Measurements from ENCODE around the gene IQCK.

Gene IQCK

DNA sequence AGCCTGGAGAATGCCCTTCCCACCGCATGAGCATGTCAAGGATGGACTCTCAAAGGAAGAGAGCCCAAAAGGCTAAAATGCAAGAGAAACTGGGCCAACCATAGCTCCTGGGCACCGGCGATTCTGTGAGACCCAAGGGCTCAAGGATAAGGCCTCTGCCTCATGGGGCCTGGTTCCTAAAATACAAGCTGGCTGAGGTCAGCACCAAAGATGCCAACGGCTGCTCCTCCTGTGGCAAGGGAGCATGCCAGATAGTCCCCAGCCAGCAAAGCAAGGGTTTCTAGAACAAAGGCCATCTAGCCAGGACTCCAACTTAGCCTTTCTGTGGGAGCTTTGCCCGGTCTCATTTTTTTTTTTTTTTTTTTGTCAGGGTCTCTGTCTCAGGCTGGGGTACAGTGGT lies 146.5 kb downstream of the IQCK start:
- DNase-seq: no peak

DNA sequence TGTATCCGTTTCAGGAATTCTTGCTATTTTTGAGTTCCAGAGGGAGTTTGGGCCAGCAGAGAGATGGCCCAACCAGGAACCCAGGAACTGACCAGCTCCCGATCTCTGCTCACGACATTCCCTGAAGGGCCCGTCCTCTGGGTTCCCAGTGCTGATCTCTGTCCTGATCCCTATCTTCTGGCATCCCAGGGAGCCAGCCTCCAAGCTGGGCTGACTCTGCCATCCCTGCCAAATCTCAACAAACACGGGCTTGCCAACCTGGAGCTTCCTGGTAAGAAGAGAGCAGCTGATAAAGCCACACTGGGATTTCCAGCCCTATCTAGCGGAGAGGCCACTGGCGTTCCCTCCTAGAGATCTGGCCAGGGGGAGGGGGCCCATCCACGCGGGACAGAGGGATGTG lies 150.3 kb downstream of the IQCK start:
- no peak for DNase-seq

DNA sequence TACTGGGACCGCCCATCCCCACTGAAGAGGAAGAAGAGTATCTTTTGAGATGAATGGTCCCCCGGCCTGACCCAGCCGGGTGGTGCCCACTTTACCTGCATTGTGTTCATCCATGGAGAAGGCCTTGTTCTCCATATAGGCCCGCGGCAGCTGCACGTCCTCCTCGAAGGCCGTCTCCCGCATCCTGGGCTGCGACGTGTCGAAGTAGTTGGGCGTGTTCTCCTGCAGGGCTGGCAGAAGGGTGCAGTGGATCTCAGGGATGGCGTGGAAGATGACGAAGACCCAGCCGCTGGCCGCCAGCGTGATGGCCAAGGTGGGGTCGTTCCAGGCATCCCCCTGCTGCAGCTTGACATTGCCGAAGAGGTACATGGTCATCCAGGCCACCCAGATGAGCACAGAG lies 153.7 kb downstream of the IQCK start:
- DNase-seq: no peak

DNA sequence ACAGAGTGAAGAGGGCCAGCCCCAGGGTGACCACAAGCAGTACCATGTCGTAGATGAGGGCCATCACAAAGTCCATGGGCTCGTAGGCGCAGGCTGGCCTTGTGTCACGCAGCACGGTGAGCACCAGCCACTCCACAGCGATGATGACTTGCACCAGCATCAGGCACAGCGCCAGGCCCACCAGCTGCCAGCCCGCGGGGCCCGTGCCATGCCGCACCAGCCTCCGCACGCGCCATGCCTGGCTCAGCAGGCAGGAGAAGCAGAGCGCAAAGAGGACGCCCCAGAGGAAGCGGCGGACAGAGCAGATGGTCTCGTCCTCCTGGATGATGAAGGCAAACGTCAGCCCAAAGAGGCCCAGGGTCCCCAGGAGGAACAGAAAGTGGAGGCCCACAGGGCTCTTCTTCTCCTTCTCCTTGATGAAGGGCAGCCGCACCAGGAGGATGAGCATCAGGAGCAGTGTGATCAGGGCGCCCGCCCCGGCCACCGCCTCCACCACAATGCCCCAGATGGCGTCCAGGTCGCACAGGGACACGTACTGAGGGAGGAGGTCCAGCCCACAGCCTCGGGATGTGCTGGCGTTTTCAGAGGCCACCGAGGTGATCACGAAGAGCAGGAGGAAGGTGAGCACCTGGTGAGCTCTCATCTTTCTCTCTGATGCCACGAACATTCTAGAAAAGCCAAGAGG lies 154.2 kb downstream of the IQCK start:
- peak; percentile 51 for DNase-seq

DNA sequence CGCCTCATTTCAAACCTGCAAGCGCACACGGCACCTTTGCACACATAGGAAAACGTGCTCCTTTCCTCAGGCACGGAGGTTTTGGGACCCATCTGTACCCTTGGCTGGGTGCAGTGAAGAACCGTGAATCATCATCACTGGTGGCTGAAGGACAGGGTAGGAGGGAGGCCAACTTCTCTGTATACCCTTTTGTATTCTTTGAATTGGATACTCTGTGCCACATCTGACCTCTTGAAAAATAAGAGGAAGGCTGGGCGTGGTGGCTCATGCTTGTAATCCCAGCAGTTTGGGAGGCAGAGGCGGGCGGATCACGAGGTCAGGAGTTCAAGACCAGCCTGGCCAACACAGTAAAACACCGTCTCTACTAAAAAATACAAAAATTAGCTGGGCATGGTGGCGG lies 154.9 kb downstream of the IQCK start:
- no peak for DNase-seq

DNA sequence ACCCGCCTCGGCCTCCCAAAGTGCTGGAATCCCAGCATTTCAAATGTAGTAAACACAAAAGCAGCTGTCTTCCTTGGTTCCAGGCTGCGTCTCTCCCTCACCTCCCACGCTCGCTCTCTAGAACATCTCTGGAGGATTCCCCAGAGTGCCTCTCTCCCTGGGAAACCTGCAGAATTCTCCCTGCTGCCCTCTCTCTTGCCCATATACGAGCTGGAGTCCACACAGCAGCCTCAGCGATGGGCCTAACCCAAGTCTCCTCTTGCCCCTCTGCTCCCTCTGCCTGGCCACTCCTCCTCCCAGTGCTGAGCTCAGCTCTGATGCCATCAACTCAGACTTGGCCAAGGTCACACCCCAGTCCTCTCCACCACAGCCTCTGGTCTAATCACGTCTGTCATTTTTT lies 156.0 kb downstream of the IQCK start:
- no peak for DNase-seq

DNA sequence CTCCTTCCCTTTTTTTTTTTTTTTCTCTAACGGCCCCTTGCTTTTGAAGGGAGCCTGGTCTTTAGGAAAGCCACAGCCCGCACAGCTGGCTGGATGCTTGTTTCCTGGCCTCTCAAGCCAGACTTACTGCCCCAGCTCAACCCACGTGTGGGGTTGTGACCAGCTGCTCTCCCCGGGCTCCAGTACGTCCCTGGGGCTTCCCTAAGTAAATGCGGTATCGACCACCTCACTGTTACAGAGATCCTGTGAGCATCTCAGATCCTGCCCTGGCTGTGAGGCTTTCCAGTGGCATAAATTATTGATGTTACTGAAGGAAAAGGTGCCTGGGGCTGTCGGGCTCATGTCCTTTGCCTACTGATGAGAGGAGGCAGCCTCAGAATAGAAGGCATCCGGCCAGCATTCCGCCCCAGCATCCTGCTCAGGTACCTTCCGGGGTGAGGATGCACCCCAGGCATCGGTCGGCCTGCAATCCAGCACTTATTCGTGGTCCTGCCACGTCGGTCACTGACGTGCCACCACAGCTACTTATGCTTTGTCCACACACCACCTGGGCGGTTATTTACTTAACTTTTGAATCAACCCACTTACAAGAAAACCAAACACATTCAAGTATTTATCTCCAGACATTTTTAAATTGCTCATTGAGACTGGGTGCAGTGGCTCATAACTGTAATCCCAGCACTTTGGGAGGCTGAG lies 156.9 kb downstream of the IQCK start:
- no peak for DNase-seq

DNA sequence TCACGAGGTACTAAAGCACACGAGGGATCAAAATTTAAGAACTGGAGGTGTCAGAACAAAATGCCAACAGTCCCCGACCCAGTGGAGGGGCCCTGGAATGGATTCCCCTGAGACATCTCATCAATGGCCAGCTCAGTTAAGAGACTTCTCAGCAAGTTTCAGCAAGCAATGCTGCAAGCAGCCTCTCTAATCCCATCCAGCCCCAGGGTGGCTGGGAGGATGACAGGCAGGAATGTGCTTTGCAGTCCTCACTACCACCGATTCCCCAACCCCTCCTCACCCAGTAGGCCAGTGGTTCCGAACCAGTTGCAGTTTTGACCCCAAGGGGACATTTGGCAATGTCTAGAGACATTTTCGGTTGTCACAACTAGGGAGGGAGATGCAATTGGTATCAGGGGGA lies 157.8 kb downstream of the IQCK start:
- no peak for DNase-seq

DNA sequence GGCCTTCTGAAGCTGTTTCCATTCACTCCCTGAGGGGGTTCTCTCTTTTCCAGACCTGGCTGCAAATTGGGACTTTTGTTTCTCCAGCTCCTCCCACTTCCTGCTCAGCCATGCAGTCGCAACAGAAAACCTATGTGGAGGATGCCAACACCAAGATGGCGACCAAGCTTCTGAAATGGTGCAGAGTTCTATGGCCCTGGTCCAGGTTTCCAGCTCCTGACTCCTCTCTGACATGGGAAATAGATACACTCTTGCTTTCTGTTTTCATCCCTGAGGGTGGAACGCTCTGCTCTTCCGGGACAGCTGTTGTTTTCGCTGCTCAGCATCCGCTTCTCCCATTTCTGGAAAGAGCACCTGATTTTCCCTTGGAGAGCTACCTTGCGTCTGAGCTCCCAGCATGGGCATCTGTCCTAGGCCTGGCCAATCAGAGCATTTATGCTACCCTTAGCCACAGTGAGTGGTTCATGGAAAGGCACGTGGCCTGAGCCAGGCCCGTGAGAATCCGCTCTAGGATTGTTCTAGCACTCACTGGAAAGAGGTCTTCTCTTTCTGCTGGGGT lies 158.5 kb downstream of the IQCK start:
- DNase-seq: peak; percentile 75

DNA sequence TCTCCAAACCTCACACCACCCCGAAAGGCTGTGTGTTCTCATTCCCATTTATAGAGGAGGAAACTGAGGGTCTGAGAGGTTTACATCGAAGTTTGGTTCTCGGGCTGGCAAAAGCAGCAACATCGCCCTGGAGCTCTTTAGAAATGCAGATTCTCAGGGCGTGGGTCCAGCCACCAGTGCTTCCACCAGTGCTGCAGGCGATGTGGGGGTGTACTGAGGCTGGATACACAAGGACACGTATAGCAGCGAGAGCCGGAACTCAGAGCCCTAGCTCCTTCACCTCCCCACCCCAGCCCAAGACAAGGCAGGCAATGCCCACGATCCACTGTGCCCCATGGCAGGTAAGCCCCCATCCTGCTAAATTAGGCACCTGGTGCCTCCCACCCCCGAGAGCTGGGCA lies 160.7 kb downstream of the IQCK start:
- no peak for DNase-seq

DNA sequence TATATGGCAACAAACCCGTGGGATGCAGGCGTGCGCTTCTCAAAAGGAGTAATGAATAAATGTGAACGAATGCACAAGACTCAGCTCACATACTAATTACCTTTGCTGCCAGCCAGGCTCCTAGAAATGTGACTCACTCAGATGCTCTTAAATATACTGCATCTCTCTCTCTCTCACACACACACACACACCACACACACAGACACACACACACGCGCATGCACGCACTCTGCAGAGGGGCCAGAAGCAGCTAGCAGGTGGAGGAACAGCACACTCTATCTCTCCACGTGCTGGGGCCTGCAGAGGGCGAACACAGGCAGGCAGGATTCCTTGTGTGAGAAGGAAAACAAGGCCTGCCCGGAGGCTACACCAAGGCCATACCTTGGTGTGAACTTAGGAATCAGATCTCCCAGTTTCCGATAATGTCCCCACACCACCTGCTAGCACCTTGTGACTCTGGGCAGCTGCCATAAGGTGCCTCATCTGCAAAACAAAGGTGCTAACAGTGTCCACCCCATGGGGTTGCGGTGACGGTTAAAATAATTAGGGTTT lies 161.2 kb downstream of the IQCK start:
- DNase-seq: peak; percentile 74

DNA sequence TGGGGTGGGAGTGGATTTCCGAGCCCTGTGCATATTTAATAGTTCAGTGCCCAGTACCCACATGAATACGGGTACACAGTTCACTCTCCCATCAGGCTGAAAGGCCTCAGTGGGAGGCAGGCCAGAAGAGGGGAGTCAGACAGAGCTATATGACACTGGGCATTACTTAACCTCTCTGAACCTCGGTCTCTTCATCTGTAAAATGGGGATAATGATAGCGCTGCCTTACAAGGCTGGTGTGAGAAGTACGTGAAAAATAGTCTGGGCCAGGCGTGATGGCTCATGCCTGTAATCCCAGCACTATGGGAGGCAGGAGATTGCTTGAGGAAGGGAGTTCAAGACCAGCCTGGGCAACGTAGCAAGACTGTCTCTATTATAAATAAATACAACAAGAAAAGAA lies 163.0 kb downstream of the IQCK start:
- DNase-seq: no peak

DNA sequence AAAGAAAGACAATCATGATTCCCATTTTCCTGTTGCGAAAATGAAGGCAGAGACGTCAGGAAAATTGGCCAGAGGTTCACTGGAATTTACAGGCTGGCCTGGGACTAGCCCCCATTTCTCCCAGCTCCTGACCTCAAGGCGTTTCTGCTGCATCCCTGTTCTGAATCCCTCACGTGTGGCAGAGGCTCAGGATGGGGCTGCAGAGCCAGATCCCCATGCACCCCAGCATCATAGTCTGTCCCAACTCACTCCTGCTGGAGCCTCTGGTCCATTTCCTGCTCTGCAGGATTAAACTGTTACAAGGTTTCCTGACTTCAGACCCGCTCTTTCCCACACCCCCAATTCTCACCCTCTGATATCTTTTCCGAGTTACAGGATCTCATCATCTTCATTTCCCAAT lies 163.7 kb downstream of the IQCK start:
- DNase-seq: no peak

DNA sequence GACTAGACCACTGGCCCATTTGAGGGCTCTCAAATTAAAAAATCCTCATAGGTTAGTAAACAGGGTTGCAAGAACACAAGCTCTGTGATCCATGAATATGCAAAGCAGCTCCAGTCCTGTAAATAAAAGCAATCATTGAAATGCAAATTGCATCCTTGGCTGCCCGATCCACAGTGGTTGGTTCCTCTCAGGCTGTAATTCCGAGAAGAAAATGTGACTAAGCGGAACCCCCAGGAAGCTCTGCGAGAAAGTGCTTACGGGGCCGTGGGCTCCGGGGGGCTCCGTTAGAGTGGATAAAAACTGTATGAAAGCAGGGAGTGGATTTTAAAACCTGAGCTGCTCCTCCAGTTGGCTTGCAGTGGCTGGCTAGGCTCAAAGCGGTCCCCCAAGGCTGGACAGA lies 164.1 kb downstream of the IQCK start:
- no peak for DNase-seq

DNA sequence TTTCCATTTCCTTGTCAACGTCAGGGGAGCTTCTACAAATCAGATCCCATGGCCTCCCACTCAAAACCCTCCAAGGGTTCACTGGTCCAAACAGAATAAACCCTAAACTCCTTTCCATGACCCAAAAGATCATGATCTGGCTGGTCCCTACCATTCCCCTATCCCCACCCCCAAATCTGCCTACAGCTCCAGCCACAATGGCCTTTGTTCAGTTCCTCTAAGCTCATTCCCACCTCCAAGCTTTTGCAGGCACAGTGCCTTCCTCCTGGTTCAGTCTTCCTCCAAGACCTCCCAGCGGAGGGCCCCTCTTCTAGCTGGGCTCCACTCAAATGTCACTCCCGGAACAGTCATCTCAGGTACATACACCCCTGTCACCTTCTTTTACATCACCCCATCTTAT lies 164.6 kb downstream of the IQCK start:
- DNase-seq: no peak

DNA sequence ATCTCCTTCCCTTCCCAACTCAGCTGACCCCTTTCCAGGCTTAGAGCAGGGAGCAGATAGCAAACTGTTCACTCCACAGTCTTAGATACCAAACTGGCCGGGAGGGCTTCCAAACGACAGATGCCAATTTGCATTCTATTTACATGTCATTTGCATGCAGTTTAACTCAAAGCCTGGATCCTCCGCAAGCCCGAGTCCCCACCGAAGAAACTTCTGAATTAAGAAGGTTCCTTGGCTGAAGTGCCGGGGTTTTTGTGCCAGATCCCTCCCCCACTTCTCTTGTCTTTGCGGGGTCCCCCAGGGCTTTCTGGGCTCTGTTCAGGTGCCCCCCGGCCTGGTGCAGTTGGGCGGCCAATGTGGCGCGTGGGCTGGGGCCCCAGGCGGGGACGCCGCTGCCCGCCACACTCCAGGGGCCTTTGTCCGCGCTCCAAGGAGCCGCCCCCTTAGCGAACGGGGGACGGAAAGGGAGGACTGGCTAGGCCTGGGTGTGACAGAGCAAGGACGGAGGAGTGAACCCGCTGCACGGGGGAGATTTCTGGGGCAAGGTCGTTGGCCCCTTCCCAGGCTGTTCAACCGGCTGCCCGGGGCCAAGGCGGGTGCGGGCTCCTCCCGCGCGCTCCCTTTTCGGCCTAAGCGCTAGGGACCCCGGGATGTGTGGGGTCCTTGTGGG lies 165.4 kb downstream of the IQCK start:
- no peak for DNase-seq

DNA sequence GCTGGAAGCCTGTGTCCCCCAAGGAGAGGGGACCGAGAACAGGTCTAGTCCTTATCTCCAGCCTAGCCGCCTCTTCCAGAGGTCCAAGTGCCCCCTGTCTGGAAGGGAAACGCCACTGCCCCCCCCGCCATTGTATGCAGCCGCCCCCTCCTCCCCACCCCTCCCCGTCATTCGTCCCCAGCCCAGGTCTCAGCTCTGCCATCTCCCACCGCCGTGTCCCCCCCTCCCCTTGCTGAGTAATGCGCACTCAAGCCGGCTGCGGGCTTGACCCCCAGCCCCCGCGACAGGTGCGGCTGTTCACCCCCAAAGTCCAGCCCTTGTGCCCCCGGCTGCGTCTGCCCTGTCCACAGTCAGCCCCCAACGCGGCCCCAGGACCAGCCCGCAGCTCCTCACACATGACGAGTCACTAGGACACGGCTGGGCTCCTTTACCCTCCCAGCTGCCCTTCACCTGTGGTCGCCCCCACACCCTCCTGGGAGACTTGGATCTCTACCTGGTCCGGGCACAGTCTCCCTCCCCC lies 166.0 kb downstream of the IQCK start:
- DNase-seq: no peak

DNA sequence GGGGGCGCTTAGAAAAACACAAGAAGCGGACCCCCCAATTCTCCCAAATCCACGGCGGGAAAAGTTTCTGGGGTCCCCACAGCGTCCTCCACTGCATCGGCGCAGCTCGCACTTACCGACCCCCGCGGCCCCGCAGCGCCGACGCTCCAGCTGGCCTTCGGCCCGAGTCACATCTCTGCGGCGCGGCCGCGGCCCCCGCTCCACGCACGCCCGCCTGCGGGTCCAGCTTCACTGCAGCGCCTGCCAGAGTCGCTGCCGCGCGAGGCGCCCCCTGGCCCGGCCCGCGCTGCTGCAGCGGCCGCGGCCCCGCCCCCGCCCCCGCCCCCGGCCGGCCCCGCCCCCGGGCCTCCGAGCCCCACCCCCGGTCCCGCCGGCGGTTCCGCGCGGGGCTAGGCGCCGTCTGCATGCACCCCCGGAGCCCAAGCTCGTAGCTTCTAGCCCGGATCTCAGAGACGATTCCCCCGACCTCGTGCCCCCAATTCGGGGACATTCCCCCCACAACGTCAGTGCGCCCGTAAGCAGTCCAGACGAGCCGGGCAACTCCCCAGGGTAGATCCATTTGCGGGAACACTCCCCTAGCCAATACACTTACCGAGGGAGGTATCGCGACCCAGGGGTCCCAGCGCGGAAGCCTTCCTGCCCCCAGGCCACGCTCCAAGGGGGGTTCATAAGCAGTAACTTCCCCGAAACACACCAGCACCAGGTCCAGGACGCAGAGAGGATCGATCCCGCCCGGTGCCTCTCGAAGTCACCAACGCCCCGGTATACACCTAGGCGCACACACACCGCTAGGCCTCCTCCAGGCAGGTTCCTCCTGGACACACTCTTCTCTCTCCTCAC lies 166.8 kb downstream of the IQCK start, which contains the start of gene GPRC5B:
Gene GPRC5B (minus strand): TSS at position 238 of the 840 bp plus-strand sequence. CDS start 12,003 bp downstream, outside the sequence.
- peak; percentile 9 for DNase-seq

DNA sequence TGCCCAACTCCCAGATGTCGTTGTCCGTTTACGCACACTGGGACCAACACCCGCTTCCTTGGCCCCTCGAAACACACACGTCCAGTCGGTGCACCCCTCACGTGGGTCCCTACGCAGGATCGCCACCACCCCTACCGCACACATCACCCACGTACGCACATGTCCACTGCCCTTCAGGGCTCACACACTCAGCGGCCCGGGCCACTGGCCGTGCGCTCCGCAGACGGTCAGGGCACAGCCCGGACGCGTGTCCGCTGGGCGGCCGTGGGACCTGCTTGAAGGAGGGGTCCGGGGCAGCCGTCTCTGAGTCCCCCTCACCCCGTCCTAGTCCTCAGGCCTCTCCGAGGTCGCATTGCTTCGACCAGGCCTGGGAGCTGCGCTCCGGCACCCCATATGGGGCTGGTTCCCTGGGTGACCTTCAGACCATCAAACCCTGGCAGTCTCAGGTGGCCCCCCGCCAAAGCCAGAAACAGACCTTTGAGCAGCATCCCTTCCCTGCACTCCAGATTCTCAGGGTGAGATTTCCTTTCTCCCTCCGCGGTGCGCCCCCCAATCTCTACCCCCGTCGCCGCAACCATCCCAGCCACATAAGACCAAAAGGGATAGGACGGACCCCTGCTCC lies 167.5 kb downstream of the IQCK start:
- no peak for DNase-seq

DNA sequence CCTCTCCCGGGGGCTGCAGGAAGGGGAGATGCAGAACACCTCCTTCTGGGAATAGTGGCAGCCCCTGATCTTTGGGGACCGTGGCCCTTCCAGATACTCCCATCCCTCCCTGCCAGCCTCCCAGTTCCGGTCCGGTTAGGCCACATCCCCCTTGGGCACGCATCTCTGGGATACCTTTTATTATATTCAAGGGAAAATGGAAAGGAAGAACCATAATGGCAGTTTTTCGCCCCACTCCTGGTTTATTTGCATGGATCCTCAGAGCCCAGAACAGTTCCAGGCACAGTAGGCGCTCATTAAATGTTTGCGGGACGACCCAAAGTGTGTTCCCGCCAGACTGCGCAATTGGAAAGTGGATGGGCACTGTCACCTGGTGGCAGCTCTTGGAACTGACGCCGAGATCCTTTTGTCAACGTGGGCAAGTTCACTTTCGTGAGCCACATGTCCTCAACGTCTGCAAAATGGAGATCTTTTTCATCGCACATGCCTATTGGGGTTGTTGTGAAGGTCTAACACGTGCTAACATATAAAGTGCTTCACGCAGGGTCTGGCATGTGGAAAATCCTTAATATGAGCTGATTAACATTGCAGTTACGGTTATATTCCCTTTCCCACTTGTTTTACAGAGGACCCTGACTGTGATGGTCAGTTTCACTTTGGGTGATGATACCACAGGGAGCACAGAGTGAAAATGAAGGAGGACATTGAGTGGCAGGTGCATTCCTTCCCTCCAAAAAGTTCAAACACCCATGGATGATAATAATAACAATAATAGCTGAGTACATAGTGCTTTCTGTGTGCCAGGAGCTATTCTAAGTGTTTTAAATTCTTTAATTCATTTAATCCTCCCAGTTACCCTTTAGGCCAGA lies 168.2 kb downstream of the IQCK start:
- peak; percentile 79 for DNase-seq

DNA sequence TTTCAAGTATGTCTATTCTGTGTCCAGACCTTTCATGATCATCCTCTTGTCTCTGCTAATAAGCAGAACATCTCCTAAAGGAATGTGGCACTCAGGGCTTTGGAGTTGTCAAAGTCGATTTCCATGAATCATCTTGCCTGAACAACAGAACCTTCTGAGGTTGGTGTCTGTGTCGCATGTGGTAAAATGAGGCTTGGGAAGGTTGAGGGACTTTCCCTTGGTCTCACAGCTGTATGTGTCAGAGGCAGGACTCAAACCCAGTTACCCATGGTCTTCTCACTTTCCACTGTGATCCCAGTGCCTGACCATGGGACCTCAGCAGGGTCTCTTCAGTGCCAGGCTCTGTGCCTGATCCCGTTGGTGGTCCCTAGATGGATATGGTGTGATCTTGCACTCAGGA lies 170.8 kb downstream of the IQCK start:
- no peak for DNase-seq

All from NCI-H1694 treated with DMSO at 0.1 percent for 48 hours (cell line).